ENCODE data around the gene SLFN14.

DNA sequence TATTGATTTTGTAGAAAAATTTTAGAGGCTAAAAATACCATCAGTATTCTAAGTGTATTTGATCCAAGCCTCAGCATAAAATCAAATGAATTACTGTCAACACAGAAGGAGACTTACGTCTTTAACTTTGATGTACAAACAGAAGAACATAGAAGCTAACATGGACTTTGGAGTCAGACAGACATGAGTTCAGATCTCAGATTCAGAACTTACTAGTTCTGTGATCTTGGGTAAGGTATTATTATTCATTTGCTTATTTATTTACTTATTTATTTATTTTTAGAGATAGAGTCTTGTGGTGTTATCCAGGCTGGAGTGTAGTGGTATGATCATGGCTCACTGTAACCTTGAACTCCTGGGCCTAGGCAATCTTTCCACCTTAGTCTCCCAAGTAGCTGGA is 19.2 kb downstream of the SLFN14 start:
- TF ChIP-seq, protein P1, sequence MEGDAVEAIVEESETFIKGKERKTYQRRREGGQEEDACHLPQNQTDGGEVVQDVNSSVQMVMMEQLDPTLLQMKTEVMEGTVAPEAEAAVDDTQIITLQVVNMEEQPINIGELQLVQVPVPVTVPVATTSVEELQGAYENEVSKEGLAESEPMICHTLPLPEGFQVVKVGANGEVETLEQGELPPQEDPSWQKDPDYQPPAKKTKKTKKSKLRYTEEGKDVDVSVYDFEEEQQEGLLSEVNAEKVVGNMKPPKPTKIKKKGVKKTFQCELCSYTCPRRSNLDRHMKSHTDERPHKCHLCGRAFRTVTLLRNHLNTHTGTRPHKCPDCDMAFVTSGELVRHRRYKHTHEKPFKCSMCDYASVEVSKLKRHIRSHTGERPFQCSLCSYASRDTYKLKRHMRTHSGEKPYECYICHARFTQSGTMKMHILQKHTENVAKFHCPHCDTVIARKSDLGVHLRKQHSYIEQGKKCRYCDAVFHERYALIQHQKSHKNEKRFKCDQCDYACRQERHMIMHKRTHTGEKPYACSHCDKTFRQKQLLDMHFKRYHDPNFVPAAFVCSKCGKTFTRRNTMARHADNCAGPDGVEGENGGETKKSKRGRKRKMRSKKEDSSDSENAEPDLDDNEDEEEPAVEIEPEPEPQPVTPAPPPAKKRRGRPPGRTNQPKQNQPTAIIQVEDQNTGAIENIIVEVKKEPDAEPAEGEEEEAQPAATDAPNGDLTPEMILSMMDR (IDR thresholded peaks at IDR 0.05 in 4 of 5, conservative IDR thresholded peaks at IDR 0.05 in 1 of 5), result no peak
- TF ChIP-seq POLR2A (IDR thresholded peaks at IDR 0.05), result no peak
